NCI-H2196 treated with DMSO at 0.1 percent for 48 hours (cell line): ENCODE results near the gene AUP1.

Source experiments
- DNase-seq: peaks from one replicate; lab custom pipeline; 2025; ENCODE audit not compliant: unreplicated experiment; lab: John Stamatoyannopoulos, UW

Gene AUP1

GRCh38 chr2:74537140-74537539 lies 7.6 kb upstream of the AUP1 start:
- DNase-seq = no peak

- DNase-seq = no peak
Measured at GRCh38 chr2:74536166-74536950, 6.9 kb upstream of the AUP1 start.

- no peak for DNase-seq
Measured at GRCh38 chr2:74535440-74535965, 6.0 kb upstream of the AUP1 start.

- no peak for DNase-seq
Measured at GRCh38 chr2:74534411-74534810, 4.9 kb upstream of the AUP1 start.

GRCh38 chr2:74533464-74533863 lies 4.0 kb upstream of the AUP1 start:
- no peak for DNase-seq

- DNase-seq = no peak
Measured at GRCh38 chr2:74532222-74532621, 2.7 kb upstream of the AUP1 start.

GRCh38 chr2:74531666-74532065 lies 2.2 kb upstream of the AUP1 start:
- no peak for DNase-seq

GRCh38 chr2:74530239-74531187 lies 1.0 kb upstream of the AUP1 start:
- DNase-seq = no peak

GRCh38 chr2:74528600-74529356 lies 728 bp downstream of the AUP1 start:
- DNase-seq = no peak

- no peak for DNase-seq
Measured at GRCh38 chr2:74527741-74528140, 1.8 kb downstream of the AUP1 start.

GRCh38 chr2:74526649-74527230 lies 2.8 kb downstream of the AUP1 start:
- no peak for DNase-seq

- DNase-seq = no peak
Measured at GRCh38 chr2:74525717-74526648, 3.5 kb downstream of the AUP1 start, which contains the start of gene DQX1. DQX1 (minus strand) TSS chr2:74526231; CDS start chr2:74525729, 502 bp downstream.

GRCh38 chr2:74524955-74525716 lies 4.4 kb downstream of the AUP1 start:
- DNase-seq = no peak

- DNase-seq = no peak
Measured at GRCh38 chr2:74524005-74524404, 5.5 kb downstream of the AUP1 start.

- DNase-seq = no peak
Measured at GRCh38 chr2:74522516-74522915, 7.0 kb downstream of the AUP1 start.

GRCh38 chr2:74516650-74517049 lies 12.9 kb downstream of the AUP1 start:
- no peak for DNase-seq

- DNase-seq = no peak
Measured at GRCh38 chr2:74515981-74516633, 13.4 kb downstream of the AUP1 start.

- DNase-seq = no peak
Measured at GRCh38 chr2:74515271-74515980, 14.1 kb downstream of the AUP1 start.
